Mesenchymal stem cell (in vitro differentiated cells and primary cell): ENCODE data around the gene SPDYA.

Source experiments
- DNase-seq: peaks from one replicate; pipeline ENCODE4 v3.0.0-alpha.2; 2013
- H2AFZ ChIP-seq: one replicate; pipeline ENCODE4 v1.6.1; 2013; ENCODE audit warnings: low read depth, mild to moderate bottlenecking, control low read depth, inconsistent platforms, low read length, moderate library complexity
- H2AK5ac ChIP-seq: 2 replicates; pipeline ENCODE4 v1.6.1; 2013; ENCODE audit warnings: low read length, moderate library complexity, mild to moderate bottlenecking, inconsistent platforms; ENCODE audit not compliant: severe bottlenecking
- H2BK120ac ChIP-seq: one replicate; pipeline ENCODE4 v1.6.1; 2013; ENCODE audit warnings: low read depth, mild to moderate bottlenecking, inconsistent platforms, low read length, moderate library complexity
- H2BK12ac ChIP-seq, 2 experiments: one replicate each; pipeline ENCODE4 v1.6.1; 2013; ENCODE audit warnings: inconsistent platforms in 2 of 2, low read length in 2 of 2, mild to moderate bottlenecking in 2 of 2, moderate library complexity in 2 of 2, control low read depth in 1 of 2
- H2BK15ac ChIP-seq: one replicate; pipeline ENCODE4 v1.6.1; 2013; ENCODE audit warnings: mild to moderate bottlenecking, low read depth, inconsistent platforms; ENCODE audit not compliant: poor library complexity, severe bottlenecking
- H2BK5ac ChIP-seq: 2 replicates; pipeline ENCODE4 v1.6.1; 2013; ENCODE audit warnings: low read depth, mild to moderate bottlenecking, low read length, control low read depth, inconsistent platforms; ENCODE audit not compliant: poor library complexity, severe bottlenecking
- H3K14ac ChIP-seq, 2 experiments: one replicate each; pipeline ENCODE4 v1.6.1; 2013; ENCODE audit warnings: inconsistent platforms in 2 of 2, low read length in 2 of 2, control low read depth in 1 of 2, mild to moderate bottlenecking in 1 of 2, moderate library complexity in 1 of 2
- H3K18ac ChIP-seq, 2 experiments: one replicate each; pipeline ENCODE4 v1.6.1; 2013; ENCODE audit warnings: inconsistent platforms in 2 of 2, low read length in 2 of 2, control low read depth in 1 of 2, low read depth in 1 of 2, mild to moderate bottlenecking in 1 of 2
- H3K23ac ChIP-seq, 2 experiments: one replicate each; pipeline ENCODE4 v1.6.1; 2013; ENCODE audit warnings: inconsistent platforms in 2 of 2, low read length in 2 of 2, mild to moderate bottlenecking in 2 of 2, moderate library complexity in 2 of 2, control low read depth in 1 of 2
- H3K27ac ChIP-seq: 2 replicates; pipeline ENCODE4 v1.5.1; 2013; ENCODE audit warnings: mild to moderate bottlenecking, moderate library complexity, low read length, control low read depth, inconsistent platforms; ENCODE audit not compliant: poor library complexity, severe bottlenecking
- H3K27me3 ChIP-seq, 2 experiments: 2 replicates each; pipeline versions ENCODE4 v1.6.1 to v1.7.0; 2013; ENCODE audit warnings: low read length in 2 of 2, mild to moderate bottlenecking in 2 of 2, moderate library complexity in 2 of 2, control low read depth in 1 of 2, inconsistent platforms in 1 of 2; ENCODE audit not compliant: control insufficient read depth in 1 of 2, insufficient read depth in 1 of 2
- H3K36me3 ChIP-seq, 2 experiments: 2 replicates each; pipeline versions ENCODE4 v1.6.1 to v1.7.0; 2013; ENCODE audit warnings: low read length in 2 of 2, control low read depth in 1 of 2, inconsistent platforms in 1 of 2, low read depth in 1 of 2, mild to moderate bottlenecking in 1 of 2; ENCODE audit not compliant: insufficient read depth in 2 of 2, control insufficient read depth in 1 of 2
- H3K4ac ChIP-seq, 2 experiments: one replicate each; pipeline ENCODE4 v1.6.1; 2013; ENCODE audit warnings: inconsistent platforms in 2 of 2, low read length in 2 of 2, mild to moderate bottlenecking in 2 of 2, moderate library complexity in 2 of 2, control low read depth in 1 of 2, low read depth in 1 of 2
- H3K4me1 ChIP-seq: 2 replicates; pipeline ENCODE4 v1.6.1; 2013; ENCODE audit warnings: low read depth, low read length, control low read depth; ENCODE audit not compliant: control insufficient read depth, insufficient read depth
- H3K4me2 ChIP-seq: 2 replicates; pipeline ENCODE4 v1.6.1; 2013; ENCODE audit warnings: low read length, mild to moderate bottlenecking, inconsistent platforms; ENCODE audit not compliant: poor library complexity, severe bottlenecking
- H3K4me3 ChIP-seq, 2 experiments: 2 replicates each; pipeline versions ENCODE4 v1.5.1 to v1.7.0; 2013; ENCODE audit warnings: low read length in 2 of 2, mild to moderate bottlenecking in 2 of 2, control low read depth in 1 of 2, low read depth in 1 of 2; ENCODE audit not compliant: insufficient read depth in 1 of 2
- H3K79me1 ChIP-seq: replicated peaks from 2 replicates; pipeline ENCODE4 v1.6.1; 2013; ENCODE audit warnings: mild to moderate bottlenecking, control low read depth, low read length, inconsistent platforms; ENCODE audit not compliant: poor library complexity, severe bottlenecking
- H3K9ac ChIP-seq: 2 replicates; pipeline ENCODE4 v1.7.0; 2013; ENCODE audit warnings: mild to moderate bottlenecking, low read length, moderate library complexity
- H3K9me3 ChIP-seq: 2 replicates; pipeline ENCODE4 v1.7.0; 2013; ENCODE audit warnings: mild to moderate bottlenecking, low read length; ENCODE audit not compliant: control insufficient read depth
- H4K8ac ChIP-seq: one replicate; pipeline ENCODE4 v1.6.1; 2013; ENCODE audit warnings: inconsistent platforms, mild to moderate bottlenecking, low read length, moderate library complexity
- H4K91ac ChIP-seq: one replicate; pipeline ENCODE4 v1.6.1; 2013; ENCODE audit warnings: mild to moderate bottlenecking, low read length, inconsistent platforms
- WGBS: methylation state at CpG from one replicate; pipeline ENCODE4 v1.1.7; 2013; ENCODE audit warnings: mixed read lengths; 5-methylcytosine and 5-hydroxymethylcytosine counted together

The SPDYA gene

GRCh38 chr2:28802975-28803429, 7.6 kb upstream of the SPDYA start:
- Histone ChIP-seq H2AK5ac (no peak overlapping the region), H3K4ac (no peak overlapping the region), H3K14ac (no peak overlapping the region), H2AFZ (no peak overlapping the region), H2BK5ac (no peak overlapping the region), H2BK15ac (no peak overlapping the region), H3K27me3 (no peaks in the 10 kb centered on the region), H3K36me3 (peaks cover 17 to 73% of the 10 kb centered on the region in 2 experiments), H3K4me1 (peaks cover 1% of the 10 kb centered on the region), H4K91ac (no peak overlapping the region), H3K4me2 (no peak overlapping the region), H3K79me1 (peaks cover 3% of the 10 kb centered on the region), H4K8ac (no peak overlapping the region), H3K27ac (peak overlapping the region; percentile 47), H3K23ac (no peak overlapping the region), H3K9me3 (no peaks in the 10 kb centered on the region), H2BK120ac (no peak overlapping the region), H3K18ac (peak overlapping the region in 1 of 2 experiments; percentile 52), H3K9ac (peak overlapping the region; percentile 64), H2BK12ac (no peak overlapping the region), H3K4me3 (no peak overlapping the region)
- WGBS: 95% methylated on average over 1 of the region's 4 CpGs
- DNase-seq: peak; percentile 71

- peak overlapping the region; percentile 94 for H3K4me2 ChIP-seq
- no peak overlapping the region for H4K8ac ChIP-seq
- no peak overlapping the region for H2BK120ac ChIP-seq
- no peak overlapping the region for H2AFZ ChIP-seq
- WGBS: 84% methylated on average over 7 of the region's 10 CpGs
- no peak overlapping the region for H2BK15ac ChIP-seq
- no peak overlapping the region for H3K23ac ChIP-seq
- H3K9ac ChIP-seq: peak overlapping the region; percentile 77
- no peak overlapping the region for H2AK5ac ChIP-seq
- peak overlapping the region; percentile 50 for H4K91ac ChIP-seq
- H2BK5ac ChIP-seq: no peak overlapping the region
- no peaks in the 10 kb centered on the region for H3K27me3 ChIP-seq
- no peak overlapping the region for H3K14ac ChIP-seq
- H3K18ac ChIP-seq: no peak overlapping the region
- H3K36me3 ChIP-seq: peaks cover 14 to 46% of the 10 kb centered on the region in 2 experiments
- peaks cover 13% of the 10 kb centered on the region for H3K4me1 ChIP-seq
- no peak overlapping the region for H3K4ac ChIP-seq
- DNase-seq: no peak
- H2BK12ac ChIP-seq: no peak overlapping the region
- peaks cover 1% of the 10 kb centered on the region for H3K79me1 ChIP-seq
- peak overlapping the region in 1 of 2 experiments; percentile 77 for H3K4me3 ChIP-seq
- no peaks in the 10 kb centered on the region for H3K9me3 ChIP-seq
- no peak overlapping the region for H3K27ac ChIP-seq
These were observed 707 bp upstream of the SPDYA start for GRCh38 chr2:28809927-28810326.

GRCh38 chr2:28818053-28818452, 7.4 kb downstream of the SPDYA start:
- no peak overlapping the region for H2BK15ac ChIP-seq

GRCh38 chr2:28821295-28821958, 10.8 kb downstream of the SPDYA start:
- Histone ChIP-seq H3K27ac (no peak overlapping the region), H3K4me1 (no peaks in the 10 kb centered on the region)

More at GRCh38 chr2:28818053-28818452, 7.4 kb downstream of the SPDYA start:
- no peak overlapping the region for H3K14ac ChIP-seq
- H3K27ac ChIP-seq: no peak overlapping the region
- no peaks in the 10 kb centered on the region for H3K27me3 ChIP-seq
- no peak overlapping the region for H3K4ac ChIP-seq
- H3K79me1 ChIP-seq: no peaks in the 10 kb centered on the region
- no peak overlapping the region for H2BK12ac ChIP-seq
- no peak overlapping the region for H4K8ac ChIP-seq
- no peaks in the 10 kb centered on the region for H3K9me3 ChIP-seq
- H3K4me1 ChIP-seq: peaks cover 1% of the 10 kb centered on the region
- no peak overlapping the region for H3K4me3 ChIP-seq
- no peak for DNase-seq
- H3K9ac ChIP-seq: no peak overlapping the region
- H2BK5ac ChIP-seq: no peak overlapping the region
- H3K4me2 ChIP-seq: no peak overlapping the region
- H2AK5ac ChIP-seq: no peak overlapping the region
- H3K18ac ChIP-seq: no peak overlapping the region
- WGBS: 94% methylated on average over 2 of the region's 3 CpGs
- no peak overlapping the region for H2BK120ac ChIP-seq
- H3K23ac ChIP-seq: no peak overlapping the region
- H3K36me3 ChIP-seq: peaks cover 0 to 5% of the 10 kb centered on the region in 2 experiments
- no peak overlapping the region for H4K91ac ChIP-seq
- no peak overlapping the region for H2AFZ ChIP-seq

More at GRCh38 chr2:28821295-28821958, 10.8 kb downstream of the SPDYA start:
- Histone ChIP-seq H3K27me3 (no peaks in the 10 kb centered on the region), H3K4me2 (no peak overlapping the region), H2BK15ac (no peak overlapping the region), H2AK5ac (no peak overlapping the region), H3K4ac (no peak overlapping the region), H4K91ac (no peak overlapping the region), H3K4me3 (no peak overlapping the region), H2BK120ac (no peak overlapping the region), H3K9ac (peak overlapping the region; percentile 45), H3K18ac (no peak overlapping the region), H3K23ac (no peak overlapping the region), H3K14ac (no peak overlapping the region), H3K79me1 (no peaks in the 10 kb centered on the region), H2AFZ (no peak overlapping the region), H2BK12ac (no peak overlapping the region), H3K36me3 (no peaks in the 10 kb centered on the region), H2BK5ac (no peak overlapping the region), H3K9me3 (no peaks in the 10 kb centered on the region), H4K8ac (no peak overlapping the region)
- peak; percentile 67 for DNase-seq
- 2% methylated on average over 7 of the region's 8 CpGs for WGBS
